HG03565 (cell line): Measurements from ENCODE around the gene COX8A.
A peak's percentile ranks its signal among the peaks of the same experiment; 100 is the strongest.
"Not testable (repeated sequence)": the region's sequence is repeated elsewhere in the genome, so short reads cannot be mapped to it uniquely, and the experiment has no call there.

Source experiments
- ATAC-seq: cut with Tn5 transposase; IDR thresholded peaks from one replicate; pipeline ENCODE4 v1.9.1; 2021; ENCODE audit warnings: mild to moderate bottlenecking, moderate library complexity; ENCODE audit not compliant: unreplicated experiment

The COX8A gene

GRCh38 chr11:63966444-63966843 lies 8.0 kb upstream of the COX8A start:
- no peak for ATAC-seq

GRCh38 chr11:63969461-63969860 lies 5.0 kb upstream of the COX8A start:
- no peak for ATAC-seq

- no peak for ATAC-seq
Measured at GRCh38 chr11:63970902-63971301, 3.5 kb upstream of the COX8A start.

- not testable (repeated sequence) for ATAC-seq
Measured at GRCh38 chr11:63973912-63974258, 535 bp upstream of the COX8A start.

- ATAC-seq, result no peak
Measured at GRCh38 chr11:63978551-63979239, 4.3 kb downstream of the COX8A start.

GRCh38 chr11:63979426-63979825 lies 5.0 kb downstream of the COX8A start:
- ATAC-seq, result no peak

- ATAC-seq, result no peak
Measured at GRCh38 chr11:63985812-63986155, 11.4 kb downstream of the COX8A start.

- ATAC-seq, result peak; percentile 70
Measured at GRCh38 chr11:63986156-63986931, 11.9 kb downstream of the COX8A start, which contains the start of gene OTUB1. OTUB1 (plus strand) TSS chr11:63986438; CDS start chr11:63986457, 19 bp downstream.

- ATAC-seq, result no peak
Measured at GRCh38 chr11:63986932-63987513, 12.6 kb downstream of the COX8A start.

GRCh38 chr11:63991558-63991957 lies 17.1 kb downstream of the COX8A start:
- no peak for ATAC-seq

GRCh38 chr11:63993100-63993499 lies 18.7 kb downstream of the COX8A start:
- ATAC-seq, result no peak

GRCh38 chr11:63993993-63994392 lies 19.6 kb downstream of the COX8A start:
- ATAC-seq, result no peak

- ATAC-seq, result no peak
Measured at GRCh38 chr11:63996512-63996911, 22.1 kb downstream of the COX8A start.

- ATAC-seq, result no peak
Measured at GRCh38 chr11:63997104-63997700, 22.8 kb downstream of the COX8A start.

- no peak for ATAC-seq
Measured at GRCh38 chr11:63997801-63998337, 23.4 kb downstream of the COX8A start.

- no peak for ATAC-seq
Measured at GRCh38 chr11:63998558-63999348, 24.3 kb downstream of the COX8A start.

- ATAC-seq, result no peak
Measured at GRCh38 chr11:63999349-64000025, 25.1 kb downstream of the COX8A start.

GRCh38 chr11:64000026-64000739 lies 25.8 kb downstream of the COX8A start:
- no peak for ATAC-seq

- no peak for ATAC-seq
Measured at GRCh38 chr11:64000740-64001483, 26.5 kb downstream of the COX8A start.
